Hepatocyte (in vitro differentiated cells): ENCODE measurements around the gene WNT5B. TPM values are rescaled to one million over a fixed set of nuclear protein-coding genes. Genes with fewer than 3 reads are reported as not detected.

Experiments
- DNase-seq: peaks from one replicate; pipeline ENCODE4 v3.0.0-alpha.2; 2016; ENCODE audit warnings: low spot score
- H2AFZ ChIP-seq: fragments of 200-600 bp; sonication (generic); 2 replicates; pipeline ENCODE4 v1.6.0; 2016; ENCODE audit warnings: antibody characterized with exemption, mild to moderate bottlenecking
- H3K27ac ChIP-seq: fragments of 200-600 bp; sonication (generic); 2 replicates; pipeline ENCODE4 v1.5.1; 2016; ENCODE audit warnings: mild to moderate bottlenecking
- H3K27me3 ChIP-seq: fragments of 200-600 bp; sonication (generic); 2 replicates; pipeline ENCODE4 v1.6.1; 2016
- H3K36me3 ChIP-seq: fragments of 200-600 bp; sonication (generic); replicated peaks from 2 replicates; pipeline ENCODE4 v1.5.1; 2016; ENCODE audit warnings: low read depth; ENCODE audit not compliant: insufficient read depth
- H3K4me1 ChIP-seq: fragments of 200-600 bp; sonication (generic); 2 replicates; pipeline ENCODE4 v1.5.1; 2016; ENCODE audit warnings: mild to moderate bottlenecking, moderate library complexity; ENCODE audit not compliant: insufficient read depth
- H3K4me2 ChIP-seq: fragments of 200-600 bp; sonication (generic); 2 replicates; pipeline ENCODE4 v1.6.0; 2016
- H3K4me3 ChIP-seq: fragments of 200-600 bp; sonication (generic); 2 replicates; pipeline ENCODE4 v1.5.1; 2016; ENCODE audit warnings: mild to moderate bottlenecking
- H3K79me2 ChIP-seq: fragments of 200-600 bp; sonication (generic); 2 replicates; pipeline ENCODE4 v1.6.0; 2017; ENCODE audit warnings: mild to moderate bottlenecking
- H3K9me2 ChIP-seq: fragments of 200-600 bp; sonication (generic); replicated peaks from 2 replicates; pipeline ENCODE4 v1.6.0; 2017; ENCODE audit warnings: mild to moderate bottlenecking; ENCODE audit not compliant: insufficient read depth
- H3K9me3 ChIP-seq: fragments of 200-600 bp; sonication (generic); 2 replicates; pipeline ENCODE4 v1.5.1; 2016; ENCODE audit warnings: low read depth, mild to moderate bottlenecking
- H4K20me1 ChIP-seq: fragments of 200-600 bp; sonication (generic); 2 replicates; pipeline ENCODE4 v1.6.0; 2016; ENCODE audit warnings: mild to moderate bottlenecking; ENCODE audit not compliant: insufficient read depth, poor library complexity, severe bottlenecking
- EZH2 ChIP-seq: fragments of 200-600 bp; sonication (generic); IDR thresholded peaks from 2 replicates; pipeline ENCODE4 v1.6.1; 2016; ENCODE audit warnings: antibody characterized with exemption, mild to moderate bottlenecking, borderline replicate concordance
- EZH2phosphoT487 ChIP-seq: fragments of 200-600 bp; sonication (generic); IDR thresholded peaks from one replicate; pipeline ENCODE4 v1.6.1; 2018; ENCODE audit warnings: antibody characterized with exemption, mild to moderate bottlenecking, low read depth, moderate library complexity; ENCODE audit not compliant: unreplicated experiment, severe bottlenecking
- WGBS: methylation state at CpG from one replicate; pipeline ENCODE4 v1.1.6; 2016; ENCODE audit warnings: low lambda C conversion rate; ENCODE audit errors: missing lambda C conversion rate; 5-methylcytosine and 5-hydroxymethylcytosine counted together
- polyA plus RNA-seq: library from polyadenylated mRNA; unstranded; fragments of >200 nt; fragmentation: Nextera tagmentation; extraction: Ambion mirVana; gene quantifications from 2 replicates; pipeline ENCODE4 v1.2.1, GENCODE V29; 2016
- total RNA-seq: library from RNA; depleted of rRNA; stranded (reverse); fragments of >200 nt; gene quantifications from 2 replicates; pipeline ENCODE4 v1.2.3, GENCODE V29; 2014
- TF ChIP-seq, protein P1 (sequence below): fragments of 200-600 bp; sonication (generic); IDR thresholded peaks from 2 replicates; pipeline ENCODE4 v1.5.1; 2016; ENCODE audit warnings: antibody characterized with exemption, mild to moderate bottlenecking; ENCODE audit not compliant: poor library complexity

WNT5B gene
- total and polyA plus RNA-seq, 2 experiments from 2014 or later = 16.6 to 35.3 TPM

DNA sequence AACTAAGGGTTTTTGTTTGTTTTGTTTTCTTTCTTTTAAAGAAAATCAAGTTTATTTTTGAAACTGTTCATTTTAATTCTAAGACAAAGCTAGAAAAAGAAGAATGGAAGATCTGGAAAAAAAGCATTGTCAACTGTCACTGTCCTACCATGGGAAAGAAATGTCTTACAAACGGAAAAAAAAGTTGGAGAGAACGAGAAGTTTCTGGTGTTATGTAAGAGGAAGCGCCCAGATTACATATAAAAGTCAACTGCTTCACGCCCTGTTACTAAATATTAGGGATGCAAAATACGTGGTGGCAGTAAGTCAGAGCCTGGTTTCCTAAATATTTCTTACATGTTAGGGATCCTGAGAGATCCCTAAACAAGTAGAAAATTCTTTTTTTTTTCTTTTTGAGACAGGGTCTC lies 20.3 kb upstream of the WNT5B start:
- Histone ChIP-seq H3K4me2 (no peak overlapping the region), H3K79me2 (no peaks in the 10 kb centered on the region), H2AFZ (no peak overlapping the region), H3K36me3 (no peaks in the 10 kb centered on the region), H3K27ac (no peak overlapping the region), H3K4me1 (peaks cover 15% of the 10 kb centered on the region), H3K4me3 (no peak overlapping the region), H3K27me3 (no peaks in the 10 kb centered on the region), H3K9me2 (no peaks in the 10 kb centered on the region), H3K9me3 (no peaks in the 10 kb centered on the region), H4K20me1 (no peaks in the 10 kb centered on the region)
- no peak for DNase-seq
- 73% methylated on average over 5 of the region's 5 CpGs for WGBS
- TF ChIP-seq EZH2 = no peak
- TF ChIP-seq, protein P1, sequence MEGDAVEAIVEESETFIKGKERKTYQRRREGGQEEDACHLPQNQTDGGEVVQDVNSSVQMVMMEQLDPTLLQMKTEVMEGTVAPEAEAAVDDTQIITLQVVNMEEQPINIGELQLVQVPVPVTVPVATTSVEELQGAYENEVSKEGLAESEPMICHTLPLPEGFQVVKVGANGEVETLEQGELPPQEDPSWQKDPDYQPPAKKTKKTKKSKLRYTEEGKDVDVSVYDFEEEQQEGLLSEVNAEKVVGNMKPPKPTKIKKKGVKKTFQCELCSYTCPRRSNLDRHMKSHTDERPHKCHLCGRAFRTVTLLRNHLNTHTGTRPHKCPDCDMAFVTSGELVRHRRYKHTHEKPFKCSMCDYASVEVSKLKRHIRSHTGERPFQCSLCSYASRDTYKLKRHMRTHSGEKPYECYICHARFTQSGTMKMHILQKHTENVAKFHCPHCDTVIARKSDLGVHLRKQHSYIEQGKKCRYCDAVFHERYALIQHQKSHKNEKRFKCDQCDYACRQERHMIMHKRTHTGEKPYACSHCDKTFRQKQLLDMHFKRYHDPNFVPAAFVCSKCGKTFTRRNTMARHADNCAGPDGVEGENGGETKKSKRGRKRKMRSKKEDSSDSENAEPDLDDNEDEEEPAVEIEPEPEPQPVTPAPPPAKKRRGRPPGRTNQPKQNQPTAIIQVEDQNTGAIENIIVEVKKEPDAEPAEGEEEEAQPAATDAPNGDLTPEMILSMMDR = no peak
- TF ChIP-seq EZH2phosphoT487 = no peak

DNA sequence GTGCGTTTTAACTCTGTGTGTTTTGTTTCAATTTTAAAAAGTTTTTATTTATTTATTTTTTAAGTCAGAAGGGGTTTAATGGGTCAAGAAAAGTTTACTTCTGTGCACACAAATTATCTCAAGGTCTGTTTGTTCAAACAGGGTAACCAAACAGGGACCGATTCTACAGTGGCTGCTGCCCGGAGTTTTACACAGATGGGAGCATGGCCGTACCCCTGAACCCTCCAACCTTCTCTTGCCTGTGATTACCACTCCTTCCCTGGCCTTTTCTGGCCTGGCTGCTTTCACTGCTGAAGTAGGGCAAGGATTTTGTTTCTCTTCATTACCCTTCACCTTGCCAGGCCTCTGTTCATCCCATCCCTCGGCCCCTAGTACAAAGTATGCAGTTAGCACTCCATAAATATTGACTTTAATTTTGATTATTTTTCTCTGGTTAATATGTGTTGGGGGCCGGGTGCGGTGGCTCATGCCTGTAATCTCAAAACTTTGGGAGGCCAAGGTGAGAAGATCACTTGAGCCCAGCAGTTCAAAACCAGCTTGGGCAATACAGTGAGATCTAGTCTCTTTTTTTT lies 18.9 kb upstream of the WNT5B start:
- H3K27ac ChIP-seq = no peak overlapping the region
- H3K4me3 ChIP-seq = no peak overlapping the region
- no peaks in the 10 kb centered on the region for H3K9me3 ChIP-seq
- H2AFZ ChIP-seq = no peak overlapping the region
- no peaks in the 10 kb centered on the region for H3K79me2 ChIP-seq
- WGBS = 60% methylated on average over 7 of the region's 7 CpGs
- H3K4me1 ChIP-seq = peaks cover 15% of the 10 kb centered on the region
- TF ChIP-seq, protein P1 = no peak
- TF ChIP-seq EZH2 (no peak), EZH2phosphoT487 (no peak)
- no peaks in the 10 kb centered on the region for H4K20me1 ChIP-seq
- no peaks in the 10 kb centered on the region for H3K27me3 ChIP-seq
- no peaks in the 10 kb centered on the region for H3K36me3 ChIP-seq
- H3K4me2 ChIP-seq = no peak overlapping the region
- no peak for DNase-seq
- H3K9me2 ChIP-seq = no peaks in the 10 kb centered on the region

DNA sequence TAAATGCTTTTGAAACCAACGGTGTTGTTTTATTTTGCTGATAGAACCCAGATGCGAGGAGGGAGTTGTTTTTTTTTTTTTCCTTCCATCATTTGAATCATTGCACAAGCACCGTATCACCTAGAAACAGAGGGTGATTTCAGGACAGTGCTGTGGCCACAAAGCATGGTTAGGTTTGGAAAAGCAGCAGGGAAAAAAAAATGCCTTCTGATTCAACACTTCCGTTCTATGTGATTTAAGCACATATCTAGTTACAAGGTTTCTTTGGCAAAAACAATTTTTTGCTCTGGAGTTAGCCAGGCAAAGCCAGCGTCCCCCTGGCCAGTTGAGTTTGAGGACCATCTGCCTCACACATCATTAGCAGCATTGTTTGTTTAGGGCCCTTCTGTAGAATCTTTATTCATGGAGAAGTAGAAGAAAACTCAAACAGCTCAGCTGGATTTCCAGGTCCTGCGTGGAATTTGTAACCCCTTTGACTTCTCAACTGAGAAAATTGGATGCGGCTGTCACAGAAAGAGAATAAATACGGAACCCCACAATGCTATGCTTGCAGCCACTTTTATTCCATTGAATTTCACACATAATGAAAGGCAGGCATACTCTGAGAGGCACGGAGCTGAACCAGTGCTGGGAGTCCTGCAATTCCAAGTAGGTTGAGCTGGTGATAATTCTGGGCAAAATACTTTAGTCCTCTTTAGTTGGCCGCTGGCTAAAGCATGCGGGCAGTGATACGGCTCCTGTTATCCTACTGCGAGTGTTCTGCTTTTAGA lies 17.0 kb upstream of the WNT5B start:
- WGBS = 65% methylated on average over 13 of the region's 13 CpGs
- Histone ChIP-seq H3K4me1 (peaks cover 1% of the 10 kb centered on the region), H3K4me2 (peak overlapping the region; percentile 6), H3K27ac (no peak overlapping the region), H3K9me2 (no peaks in the 10 kb centered on the region), H3K9me3 (no peaks in the 10 kb centered on the region), H2AFZ (no peak overlapping the region), H3K79me2 (no peaks in the 10 kb centered on the region), H4K20me1 (no peaks in the 10 kb centered on the region), H3K36me3 (no peaks in the 10 kb centered on the region), H3K27me3 (no peaks in the 10 kb centered on the region), H3K4me3 (no peak overlapping the region)
- no peak for DNase-seq
- TF ChIP-seq, protein P1 = no peak
- TF ChIP-seq EZH2phosphoT487 (no peak), EZH2 (no peak)
